HepG2 (cell line): ENCODE measurements around the gene WNT3. TPM values are rescaled to one million over a fixed set of nuclear protein-coding genes. Genes with fewer than 3 reads are reported as not detected.
A peak's percentile ranks its signal among the peaks of the same experiment; 100 is the strongest.

Experiments used
- CTCF ChIP-seq: sonication (generic); formaldehyde crosslinking; IDR thresholded peaks from 2 replicates; pipeline ENCODE4 v1.5.0; 2020; ENCODE audit warnings: mild to moderate bottlenecking, missing genetic modification reagents, moderate library complexity
- E2F2 ChIP-seq: sonication (generic); formaldehyde crosslinking; IDR thresholded peaks from 2 replicates; pipeline ENCODE4 v1.4.0; 2020; ENCODE audit warnings: missing genetic modification reagents, borderline replicate concordance
- KLF9 ChIP-seq: IDR thresholded peaks from 2 replicates; pipeline ENCODE4 v1.6.1; 2016; ENCODE audit warnings: low read depth
- KMT2A ChIP-seq: sonication (generic); formaldehyde crosslinking; IDR thresholded peaks from 2 replicates; pipeline ENCODE4 v1.4.0; 2020; ENCODE audit warnings: missing genetic modification reagents
- MTERF4 ChIP-seq: sonication (generic); formaldehyde crosslinking; IDR thresholded peaks from 2 replicates; pipeline ENCODE4 v1.8.0; 2023; ENCODE audit warnings: mild to moderate bottlenecking, missing genetic modification reagents
- PLSCR1 ChIP-seq: sonication (generic); formaldehyde crosslinking; IDR thresholded peaks from 2 replicates; pipeline ENCODE4 v1.5.0; 2020; ENCODE audit warnings: missing genetic modification reagents, mild to moderate bottlenecking, borderline replicate concordance
- POLR2AphosphoS5 ChIP-seq: IDR thresholded peaks from 2 replicates; pipeline ENCODE4 v1.6.1; 2012; ENCODE audit warnings: low read depth, low read length
- RFX1 ChIP-seq: fragments of 450-650 bp; IDR thresholded peaks from 2 replicates; pipeline ENCODE4 v1.6.1; 2017
- SCMH1 ChIP-seq: sonication (generic); formaldehyde crosslinking; IDR thresholded peaks from 2 replicates; pipeline ENCODE4 v1.9.0; 2021; ENCODE audit warnings: missing genetic modification reagents, mild to moderate bottlenecking, borderline replicate concordance
- SNAPC5 ChIP-seq: sonication (generic); formaldehyde crosslinking; IDR thresholded peaks from 2 replicates; pipeline ENCODE4 v1.8.1; 2023; ENCODE audit warnings: mild to moderate bottlenecking, missing genetic modification reagents, borderline replicate concordance
- TBL1XR1 ChIP-seq: fragments of 150-350 bp; IDR thresholded peaks from 2 replicates; pipeline ENCODE4 v1.6.1; 2014; ENCODE audit warnings: borderline replicate concordance, low read length; ENCODE audit not compliant: partially characterized antibody
- TOE1 ChIP-seq: sonication (generic); formaldehyde crosslinking; IDR thresholded peaks from 2 replicates; pipeline ENCODE4 v1.4.0; 2020; ENCODE audit warnings: mild to moderate bottlenecking, missing genetic modification reagents
- USF2 ChIP-seq, 2 experiments: sonication (generic) in 1 of 2; formaldehyde crosslinking in 1 of 2; IDR thresholded peaks; 2 replicates each; pipeline versions ENCODE4 v1.5.1 to v1.6.1; 2011 to 2020; ENCODE audit warnings: borderline replicate concordance in 1 of 2, low read depth in 1 of 2, low read length in 1 of 2, mild to moderate bottlenecking in 1 of 2, missing genetic modification reagents in 1 of 2, moderate library complexity in 1 of 2
- YEATS4 ChIP-seq: sonication (generic); formaldehyde crosslinking; IDR thresholded peaks from 2 replicates; pipeline ENCODE4 v1.4.0; 2020; ENCODE audit warnings: missing genetic modification reagents, borderline replicate concordance
- ZC3H13 ChIP-seq: sonication (generic); formaldehyde crosslinking; IDR thresholded peaks from 2 replicates; pipeline ENCODE4 v1.8.1; 2023; ENCODE audit warnings: mild to moderate bottlenecking, missing genetic modification reagents, moderate library complexity
- ZFP1 ChIP-seq: IDR thresholded peaks from 2 replicates; pipeline ENCODE4 v1.6.1; 2016
- ZFP36 ChIP-seq: fragments of 150-350 bp; IDR thresholded peaks from 2 replicates; pipeline ENCODE4 v1.6.1; 2018; ENCODE audit warnings: borderline replicate concordance, low read length, low read depth; ENCODE audit not compliant: partially characterized antibody
- ZFP37 ChIP-seq: sonication (generic); formaldehyde crosslinking; IDR thresholded peaks from 2 replicates; pipeline ENCODE4 v1.4.0; 2020; ENCODE audit warnings: missing genetic modification reagents, borderline replicate concordance
- ZNF205 ChIP-seq: IDR thresholded peaks from 2 replicates; pipeline ENCODE4 v1.6.1; 2018; ENCODE audit warnings: missing biosample characterization, missing genetic modification reagents
- ZNF230 ChIP-seq: sonication (generic); formaldehyde crosslinking; IDR thresholded peaks from 2 replicates; pipeline ENCODE4 v1.4.0; 2020; ENCODE audit warnings: mild to moderate bottlenecking, missing genetic modification reagents
- ZNF572 ChIP-seq: sonication (generic); formaldehyde crosslinking; IDR thresholded peaks from 2 replicates; pipeline ENCODE4 v1.5.1; 2020; ENCODE audit warnings: mild to moderate bottlenecking, missing genetic modification reagents
- ZNF724P ChIP-seq: sonication (generic); formaldehyde crosslinking; IDR thresholded peaks from 2 replicates; pipeline ENCODE4 v1.8.0; 2022; ENCODE audit warnings: missing genetic modification reagents, borderline replicate concordance
- ZSCAN20 ChIP-seq: sonication (generic); formaldehyde crosslinking; IDR thresholded peaks from 2 replicates; pipeline ENCODE4 v1.4.0; 2020; ENCODE audit warnings: missing genetic modification reagents, mild to moderate bottlenecking, borderline replicate concordance
- polyA plus RNA-seq, 8 experiments: library from polyadenylated mRNA; depleted of rRNA in 3 of 8; stranded (reverse) in 7 of 8; unstranded in 1 of 8; fragments of >200 nt; fragmentation: Illumina TruSeq in 4 of 8; extraction: Trizol in 4 of 8; gene quantifications; 2 replicates each; pipeline versions ENCODE4 v1.2.1 to v1.2.3, GENCODE V29; 2011 to 2016; ENCODE audit warnings: low read depth in 4 of 8, missing spikeins in 1 of 8, mixed read lengths in 1 of 8; ENCODE audit not compliant: insufficient read depth in 1 of 8
- total RNA-seq, 5 experiments: library from RNA; depleted of rRNA; stranded (reverse); fragments of >200 nt; fragmentation: Illumina TruSeq; extraction: Trizol; gene quantifications; 2 replicates each; pipeline ENCODE4 v1.2.3, GENCODE V29; 2016; ENCODE audit warnings: low read depth in 1 of 5

The WNT3 gene
- total and polyA plus RNA-seq, 2 of the 13 experiments (the other 11 are each of a cell fraction or from before 2014, with no cell fraction given): 8.5 to 10.3 TPM

GRCh38 chr17:46772475-46773220 is 45.8 kb downstream of the WNT3 start (continued):
- no peak for TF ChIP-seq SNAPC5 (CRISPR knock-in tag)
- TF ChIP-seq KLF9 (CRISPR knock-in tag): no peak
- TF ChIP-seq ZFP36: no peak
- TF ChIP-seq USF2 (IDR thresholded peaks at IDR 0.05; ENCODE audit: low read depth, low read length): no peak
- no peak for TF ChIP-seq USF2 (CRISPR knock-in tag; IDR thresholded peaks at IDR 0.05; ENCODE audit: borderline replicate concordance)
- no peak for TF ChIP-seq ZFP37
- TF ChIP-seq ZSCAN20 (CRISPR knock-in tag): no peak
- no peak for TF ChIP-seq TBL1XR1
- no peak for TF ChIP-seq KMT2A (CRISPR knock-in tag)
- TF ChIP-seq ZNF572: no peak
- no peak for TF ChIP-seq ZNF230
- no peak for TF ChIP-seq RFX1
- no peak for TF ChIP-seq ZNF205 (CRISPR knock-in tag)
- TF ChIP-seq YEATS4: no peak
- no peak for TF ChIP-seq PLSCR1 (CRISPR knock-in tag)
- no peak for TF ChIP-seq ZFP1 (CRISPR knock-in tag)
- TF ChIP-seq ZNF724P: no peak
- TF ChIP-seq ZC3H13 (CRISPR knock-in tag): no peak
- no peak for TF ChIP-seq E2F2 (CRISPR knock-in tag)
- TF ChIP-seq SCMH1 (CRISPR knock-in tag): no peak
- no peak for TF ChIP-seq CTCF
- TF ChIP-seq POLR2AphosphoS5: no peak
- TF ChIP-seq TOE1 (CRISPR knock-in tag): no peak
- TF ChIP-seq MTERF4: 0 out of 2 replicates have a peak, but pooled peaks have one; percentile 79
